Bladder microvascular endothelial cell (primary cell): ENCODE measurements around the gene MUSK. TPM values are rescaled to one million over a fixed set of nuclear protein-coding genes. Genes with fewer than 3 reads are reported as not detected.

Experiments used
- total RNA-seq: library from RNA; depleted of rRNA; stranded (reverse); fragments of >200 nt; gene quantifications from 2 replicates; pipeline ENCODE4 v1.2.3, GENCODE V29; 2014

MUSK gene
- total RNA-seq = not detected in 2 replicates

DNA sequence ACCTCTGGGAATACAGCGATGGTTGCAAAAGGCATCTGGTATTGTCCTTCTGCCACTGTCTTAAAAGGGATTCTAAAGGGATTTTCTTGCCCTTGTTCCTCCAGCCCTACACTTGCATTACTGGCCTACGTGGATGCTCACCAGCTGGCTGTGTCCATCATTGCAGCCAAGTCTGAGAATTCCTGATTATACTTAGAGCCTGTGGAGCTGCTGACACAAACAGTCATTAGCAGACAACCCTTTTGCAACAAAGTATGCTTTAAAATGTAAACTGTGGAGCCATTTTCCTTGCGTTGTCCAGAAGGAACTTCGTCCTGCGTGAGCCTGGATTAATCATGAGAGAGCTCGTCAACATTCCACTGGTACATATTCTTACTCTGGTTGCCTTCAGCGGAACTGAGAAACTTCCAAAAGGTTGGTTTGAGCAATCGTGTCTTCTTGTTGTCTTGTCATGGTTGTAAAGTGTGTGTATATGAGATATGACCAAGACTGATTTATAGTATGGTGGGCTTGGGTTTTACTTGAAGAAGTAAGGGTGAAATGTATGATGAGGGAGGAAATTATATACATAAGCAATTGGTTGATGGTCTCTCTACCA lies at the start of gene MUSK:
Gene MUSK, plus strand, starts transcription at position 222 of the 598 bp plus-strand sequence. Its CDS starts 114 bp downstream, at position 336.

Other genes starting within 250 kb of the MUSK start
- gene SVEP1, start 89.0 kb upstream of the MUSK start, total RNA-seq = under 0.01 and 1.4 TPM in 2 replicates